HEK293 (cell line): ENCODE measurements around the gene HNRNPC.
"Not testable (repeated sequence)": the region's sequence is repeated elsewhere in the genome, so short reads cannot be mapped to it uniquely, and the experiment has no call there.

ENCODE experiments used
- CTCF ChIA-PET: fragments of 350-600 bp; formaldehyde crosslinking; extraction: SDS; loops from one replicate; lab custom pipeline; 2021; ENCODE audit warnings: antibody characterized with exemption; lab: Yijun Ruan, JAX
- POLR2A ChIA-PET: fragments of 300-600 bp; formaldehyde crosslinking; extraction: SDS; loops from one replicate; lab custom pipeline; 2020; ENCODE audit warnings: antibody characterized with exemption, inconsistent platforms; lab: Yijun Ruan, JAX
- H3K27ac ChIP-seq: fragments of 200-500 bp; sonication (Bioruptor generic); 2 replicates; pipeline ENCODE4 v1.5.1; 2014; ENCODE audit warnings: low read depth, low read length, control low read depth, inconsistent platforms; ENCODE audit errors: extremely low read depth
- H3K36me3 ChIP-seq, 2 experiments: fragments of 200-500 bp in 1 of 2; sonication (Bioruptor generic) in 1 of 2; 1 replicate in 1 of 2; 2 replicates in 1 of 2; pipeline ENCODE4 v1.5.1; 2014 to 2017; ENCODE audit warnings: inconsistent platforms in 2 of 2, low read length in 2 of 2; ENCODE audit not compliant: control insufficient read depth in 2 of 2, insufficient read depth in 1 of 2
- H3K4me1 ChIP-seq: fragments of 200-500 bp; sonication (Bioruptor generic); 2 replicates; pipeline ENCODE4 v1.5.1; 2014; ENCODE audit warnings: mild to moderate bottlenecking, low read length, inconsistent platforms; ENCODE audit not compliant: control insufficient read depth, insufficient read depth
- H3K4me3 ChIP-seq: 2 replicates; pipeline ENCODE4 v1.5.1; 2011; ENCODE audit warnings: low read depth, mild to moderate bottlenecking, control low read depth, low read length, moderate library complexity
- H3K9me3 ChIP-seq: fragments of 200-500 bp; sonication (Bioruptor generic); 2 replicates; pipeline ENCODE4 v1.5.1; 2014; ENCODE audit warnings: low read depth, low read length, inconsistent platforms; ENCODE audit not compliant: control insufficient read depth, insufficient read depth
- HOXC10 ChIP-seq: sonication (generic); formaldehyde crosslinking; IDR thresholded peaks from 2 replicates; pipeline ENCODE4 v1.8.1; 2023; ENCODE audit warnings: mild to moderate bottlenecking, missing genetic modification reagents
- RBAK ChIP-seq: fragments of 450-650 bp; formaldehyde crosslinking; IDR thresholded peaks from 2 replicates; pipeline ENCODE4 v1.5.1; 2016; ENCODE audit warnings: missing biosample characterization, missing genetic modification characterization
- WT1 ChIP-seq: fragments of 450-650 bp; formaldehyde crosslinking; IDR thresholded peaks from 2 replicates; pipeline ENCODE4 v1.5.1; 2016; ENCODE audit warnings: missing biosample characterization, missing genetic modification characterization
- ZNF174 ChIP-seq: fragments of 450-650 bp; formaldehyde crosslinking; IDR thresholded peaks from 2 replicates; pipeline ENCODE4 v1.5.0; 2017; ENCODE audit warnings: missing biosample characterization, mild to moderate bottlenecking, missing genetic modification characterization
- ZNF202 ChIP-seq: fragments of 450-650 bp; formaldehyde crosslinking; IDR thresholded peaks from 2 replicates; pipeline ENCODE4 v1.5.1; 2016; ENCODE audit warnings: missing biosample characterization, missing genetic modification characterization, borderline replicate concordance
- ZNF324 ChIP-seq: fragments of 450-650 bp; formaldehyde crosslinking; IDR thresholded peaks from 2 replicates; pipeline ENCODE4 v1.5.1; 2016; ENCODE audit warnings: missing biosample characterization, missing genetic modification characterization
- ZNF596 ChIP-seq: fragments of 450-650 bp; IDR thresholded peaks from 2 replicates; pipeline ENCODE4 v1.5.0; 2018; ENCODE audit warnings: missing biosample characterization, mild to moderate bottlenecking, missing genetic modification characterization, moderate library complexity
- ZNF610 ChIP-seq: fragments of 450-650 bp; formaldehyde crosslinking; IDR thresholded peaks from 2 replicates; pipeline ENCODE4 v1.5.1; 2016; ENCODE audit warnings: missing biosample characterization, missing genetic modification characterization, borderline replicate concordance
- ZNF626 ChIP-seq: fragments of 450-650 bp; sonication (Bioruptor Pico); formaldehyde crosslinking; IDR thresholded peaks from 2 replicates; pipeline ENCODE4 v1.5.1; 2018; ENCODE audit warnings: missing biosample characterization, missing genetic modification characterization, inconsistent platforms
- ZNF707 ChIP-seq: fragments of 450-650 bp; formaldehyde crosslinking; IDR thresholded peaks from 2 replicates; pipeline ENCODE4 v1.5.1; 2016; ENCODE audit warnings: missing biosample characterization, missing genetic modification characterization
- ZNF768 ChIP-seq: fragments of 450-650 bp; formaldehyde crosslinking; IDR thresholded peaks from 2 replicates; pipeline ENCODE4 v1.5.1; 2018; ENCODE audit warnings: missing biosample characterization, mild to moderate bottlenecking, missing genetic modification characterization
- TF ChIP-seq, protein P1 (sequence below): fragments of 450-650 bp; formaldehyde crosslinking; IDR thresholded peaks from 2 replicates; pipeline ENCODE4 v1.5.1; 2016; ENCODE audit warnings: missing biosample characterization, missing genetic modification characterization, low read depth
- TF ChIP-seq, protein P2 (sequence below): fragments of 450-650 bp; formaldehyde crosslinking; IDR thresholded peaks from 2 replicates; pipeline ENCODE4 v1.5.1; 2017; ENCODE audit warnings: missing biosample characterization, missing genetic modification characterization

The HNRNPC gene

DNA sequence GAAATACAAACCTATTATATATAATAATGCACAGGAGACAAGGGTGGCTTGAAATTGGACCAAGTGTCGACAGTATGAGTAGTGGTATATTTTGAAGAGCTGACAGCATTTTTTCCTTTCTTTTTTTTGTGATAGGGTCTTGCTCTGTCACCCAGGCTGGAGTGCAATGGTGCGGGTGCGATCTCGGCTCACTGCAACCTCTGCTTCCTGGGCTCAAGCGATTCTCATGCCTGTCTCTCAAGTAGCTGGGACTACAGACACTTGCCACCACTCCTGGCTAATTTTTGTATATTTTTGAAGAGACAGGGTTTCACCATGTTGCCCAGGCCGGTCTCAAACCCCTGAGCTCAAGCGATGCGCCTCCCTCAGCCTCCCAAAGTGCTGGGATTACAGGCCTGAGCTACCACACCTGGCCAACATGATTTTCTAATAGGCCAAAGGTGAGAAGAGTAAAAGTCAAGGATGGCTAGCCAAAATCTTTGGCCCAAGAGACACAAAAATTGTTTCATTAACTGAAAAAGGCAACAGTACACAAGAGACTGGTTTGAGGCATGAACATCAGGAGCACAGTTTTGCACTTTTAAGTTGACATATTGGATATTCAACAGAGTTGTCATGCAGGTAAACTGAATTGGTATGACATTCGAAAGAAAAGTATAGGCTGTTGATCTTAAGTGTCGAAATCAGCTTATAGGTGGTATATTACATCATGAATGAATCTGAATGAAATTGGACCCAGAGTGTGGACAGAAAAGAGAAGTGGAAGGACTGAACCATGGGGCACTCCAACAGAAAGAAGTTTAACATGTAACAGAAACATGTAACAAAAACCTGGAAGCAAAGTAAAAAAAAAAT is 12.5 kb downstream of the HNRNPC start (continued):
- TF ChIP-seq, protein P1, sequence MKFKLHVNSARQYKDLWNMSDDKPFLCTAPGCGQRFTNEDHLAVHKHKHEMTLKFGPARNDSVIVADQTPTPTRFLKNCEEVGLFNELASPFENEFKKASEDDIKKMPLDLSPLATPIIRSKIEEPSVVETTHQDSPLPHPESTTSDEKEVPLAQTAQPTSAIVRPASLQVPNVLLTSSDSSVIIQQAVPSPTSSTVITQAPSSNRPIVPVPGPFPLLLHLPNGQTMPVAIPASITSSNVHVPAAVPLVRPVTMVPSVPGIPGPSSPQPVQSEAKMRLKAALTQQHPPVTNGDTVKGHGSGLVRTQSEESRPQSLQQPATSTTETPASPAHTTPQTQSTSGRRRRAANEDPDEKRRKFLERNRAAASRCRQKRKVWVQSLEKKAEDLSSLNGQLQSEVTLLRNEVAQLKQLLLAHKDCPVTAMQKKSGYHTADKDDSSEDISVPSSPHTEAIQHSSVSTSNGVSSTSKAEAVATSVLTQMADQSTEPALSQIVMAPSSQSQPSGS, result 0 out of 2 replicates have a peak, but pooled peaks have one; percentile 6
- TF ChIP-seq ZNF768 (tag by site-specific recombination) (no peak), ZNF324 (tag by site-specific recombination) (no peak), HOXC10 (CRISPR knock-in tag) (no peak), ZNF174 (tag by site-specific recombination) (no peak), ZNF610 (tag by site-specific recombination) (no peak), WT1 (tag by site-specific recombination) (no peak), ZNF626 (no peak)
- TF ChIP-seq, all 188 proteins: peak for 2

DNA sequence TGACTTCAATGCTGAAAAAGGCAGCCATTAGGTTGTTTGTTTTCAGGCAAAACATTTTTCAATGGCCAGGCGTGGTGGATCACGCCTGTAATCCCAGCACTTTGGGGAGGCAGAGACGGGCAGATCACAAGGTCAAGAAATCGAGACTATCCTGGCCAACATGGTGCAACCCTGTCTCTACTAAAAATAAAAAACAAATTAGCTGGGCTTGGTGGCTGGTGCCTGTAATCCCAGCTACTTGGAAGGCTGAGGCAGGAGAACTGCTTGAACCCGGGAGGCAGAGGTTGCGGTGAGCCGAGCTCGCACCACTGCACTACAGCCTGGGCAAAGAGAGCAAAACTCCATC is 13.2 kb downstream of the HNRNPC start:
- not testable (repeated sequence) for H3K27ac ChIP-seq, H3K4me1 ChIP-seq, H3K9me3 ChIP-seq, H3K4me3 ChIP-seq
- POLR2A ChIA-PET, result interaction anchor here (0.7 to 3.3 kb wide), 5 partner anchors 9 to 103 kb away, joined by 3 to 13 read pairs (median 9); no protein-coding TSS in a partner anchor
- CTCF ChIA-PET, result interaction anchor here (1.0 kb wide), 1 partner anchor 13 kb away, joined by 3 read pairs; no protein-coding TSS in a partner anchor
- H3K36me3 ChIP-seq, result peaks cover 76 to 90% of the 10 kb centered on the region in 2 experiments

DNA sequence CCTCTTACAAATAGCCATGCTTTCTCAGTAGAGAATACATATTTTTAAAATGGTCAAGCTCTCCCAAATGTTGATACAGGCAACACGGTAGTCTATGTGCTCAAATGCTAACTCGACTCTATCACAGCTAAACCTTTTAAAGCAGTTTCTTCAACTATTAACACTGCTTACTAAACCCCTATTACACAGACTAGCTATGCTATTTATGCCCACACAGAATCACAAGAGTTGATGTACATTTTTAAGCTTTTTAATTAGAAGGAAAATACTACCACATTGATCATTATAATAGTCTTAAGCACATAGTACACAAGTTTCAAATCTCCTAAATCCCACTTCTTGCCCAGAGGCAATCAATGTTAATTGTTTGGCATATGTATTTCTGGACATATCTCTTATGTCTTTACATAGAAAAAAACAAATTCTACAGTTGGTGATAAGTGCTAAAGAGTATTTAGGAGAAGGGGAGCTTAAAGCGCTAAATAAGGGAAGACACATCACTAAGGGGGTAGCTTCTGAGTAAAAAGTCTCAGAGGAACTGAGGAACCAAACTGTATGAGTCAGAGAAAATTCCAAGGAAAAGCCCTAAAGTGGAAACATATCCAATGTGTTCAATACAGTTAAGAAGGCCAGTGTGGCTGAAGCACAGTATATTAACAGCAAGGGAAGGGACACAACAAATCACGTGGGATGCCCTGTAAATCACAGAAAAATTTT is 13.7 kb downstream of the HNRNPC start:
- H3K4me1 ChIP-seq, result peaks cover 8% of the 10 kb centered on the region; the same call in 1 of the 2 replicates
- CTCF ChIA-PET, result interaction anchor here (1.0 kb wide), 2 partner anchors 12 to 15 kb away, joined by 3 read pairs; no protein-coding TSS in a partner anchor
- TF ChIP-seq, protein P2, sequence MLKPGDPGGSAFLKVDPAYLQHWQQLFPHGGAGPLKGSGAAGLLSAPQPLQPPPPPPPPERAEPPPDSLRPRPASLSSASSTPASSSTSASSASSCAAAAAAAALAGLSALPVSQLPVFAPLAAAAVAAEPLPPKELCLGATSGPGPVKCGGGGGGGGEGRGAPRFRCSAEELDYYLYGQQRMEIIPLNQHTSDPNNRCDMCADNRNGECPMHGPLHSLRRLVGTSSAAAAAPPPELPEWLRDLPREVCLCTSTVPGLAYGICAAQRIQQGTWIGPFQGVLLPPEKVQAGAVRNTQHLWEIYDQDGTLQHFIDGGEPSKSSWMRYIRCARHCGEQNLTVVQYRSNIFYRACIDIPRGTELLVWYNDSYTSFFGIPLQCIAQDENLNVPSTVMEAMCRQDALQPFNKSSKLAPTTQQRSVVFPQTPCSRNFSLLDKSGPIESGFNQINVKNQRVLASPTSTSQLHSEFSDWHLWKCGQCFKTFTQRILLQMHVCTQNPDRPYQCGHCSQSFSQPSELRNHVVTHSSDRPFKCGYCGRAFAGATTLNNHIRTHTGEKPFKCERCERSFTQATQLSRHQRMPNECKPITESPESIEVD (tag by site-specific recombination), result 0 out of 2 replicates have a peak, but pooled peaks have one; percentile 38
- TF ChIP-seq RBAK (tag by site-specific recombination) (no peak), ZNF202 (tag by site-specific recombination) (0 out of 2 replicates have a peak, but pooled peaks have one; percentile 2), ZNF596 (no peak)
- TF ChIP-seq, all 188 proteins: peak for 2
- Histone ChIP-seq H3K27ac (no peak overlapping the region), H3K9me3 (no peaks in the 10 kb centered on the region), H3K36me3 (peaks cover 76 to 90% of the 10 kb centered on the region in 2 experiments), H3K4me3 (no peak overlapping the region)
- POLR2A ChIA-PET, result interaction anchor here (0.7 to 3.3 kb wide), 7 partner anchors 9 to 128 kb away, joined by 3 to 13 read pairs (median 5); no protein-coding TSS in a partner anchor

DNA sequence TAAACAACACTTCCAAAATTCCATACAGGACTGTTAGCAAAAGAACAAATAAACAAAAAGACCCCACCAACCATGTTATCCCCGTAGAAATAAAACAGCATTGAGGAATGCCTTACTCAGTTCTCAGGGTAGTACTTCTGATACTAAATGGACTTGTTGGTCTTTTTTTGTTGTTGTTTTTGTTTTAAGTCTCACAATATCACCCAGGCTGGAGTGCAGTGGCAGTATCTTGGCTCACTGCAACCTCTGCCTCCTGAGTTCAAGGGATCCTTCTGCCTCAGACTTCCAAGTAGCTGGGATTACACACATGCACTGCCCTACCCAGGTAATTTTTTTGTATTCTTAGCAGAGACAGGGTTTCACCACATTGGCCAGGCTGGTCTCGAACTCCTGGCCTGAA is 17.1 kb downstream of the HNRNPC start:
- H3K27ac ChIP-seq, result no peak overlapping the region
- POLR2A ChIA-PET, result no interaction called here
- peaks cover 80 to 94% of the 10 kb centered on the region in 2 experiments for H3K36me3 ChIP-seq
- peak; percentile 37; the same call in 1 of the 2 replicates for TF ChIP-seq ZNF707 (tag by site-specific recombination)
- no peak for TF ChIP-seq ZNF324 (tag by site-specific recombination)
- CTCF ChIA-PET, result no interaction called here
- H3K9me3 ChIP-seq, result no peaks in the 10 kb centered on the region
- H3K4me1 ChIP-seq, result peaks cover 5% of the 10 kb centered on the region
- H3K4me3 ChIP-seq, result no peak overlapping the region
